DMS53 (cell line): Measurements from ENCODE around the gene GRIA1.
"Not testable (repeated sequence)": the region's sequence is repeated elsewhere in the genome, so short reads cannot be mapped to it uniquely, and the experiment has no call there.

ENCODE experiments used
- DNase-seq: peaks from one replicate; lab custom pipeline; 2025; lab: John Stamatoyannopoulos, UW

The GRIA1 gene

DNA sequence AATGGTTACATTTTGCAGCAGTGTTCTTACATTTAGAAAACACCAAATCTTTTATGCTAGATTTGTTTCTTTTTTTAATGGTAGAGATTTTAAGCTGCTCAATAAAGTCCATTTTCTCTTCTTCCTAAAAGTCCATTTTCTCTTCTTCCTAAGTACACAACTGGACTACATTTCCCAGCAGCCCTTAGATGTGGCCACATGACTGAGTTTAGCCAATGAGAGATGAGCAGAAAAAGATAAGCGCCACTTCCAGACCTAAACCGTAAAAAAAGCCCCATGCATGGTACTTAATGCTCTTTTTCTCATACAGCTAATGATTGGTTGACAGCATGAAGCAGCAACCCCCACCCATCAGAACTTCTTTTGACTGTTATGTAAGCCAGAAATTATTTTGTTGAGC lies 341.5 kb downstream of the GRIA1 start:
- peak; percentile 46 for DNase-seq

DNA sequence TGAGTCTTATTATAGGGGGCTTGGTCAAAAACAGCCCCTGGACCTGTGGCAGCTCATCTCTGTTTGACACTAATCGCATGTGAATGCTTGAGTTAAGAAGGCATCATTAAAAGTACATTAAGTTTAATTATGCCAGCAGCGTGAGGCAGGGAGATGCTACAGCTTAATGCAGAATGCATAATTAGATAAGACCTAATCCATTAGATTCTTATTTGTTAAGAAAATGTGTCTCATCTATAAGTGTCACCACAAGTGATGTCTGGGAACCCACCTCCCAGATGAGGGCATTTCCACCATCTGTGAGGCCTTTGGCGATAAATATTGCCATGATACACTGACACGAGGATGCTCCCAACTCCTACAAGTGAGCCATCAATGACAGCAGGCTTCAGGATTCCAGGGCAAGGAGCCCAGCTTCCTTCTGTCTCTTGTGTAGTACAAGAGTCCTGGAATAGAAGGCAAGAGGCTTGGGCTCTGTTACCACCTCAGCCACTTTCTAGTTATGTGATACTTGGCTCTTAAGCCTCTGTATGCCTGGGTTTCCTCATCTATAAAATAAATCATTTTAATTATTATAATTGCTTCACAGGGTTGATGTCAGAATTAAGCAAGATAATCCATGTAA lies 345.5 kb downstream of the GRIA1 start:
- no peak for DNase-seq

DNA sequence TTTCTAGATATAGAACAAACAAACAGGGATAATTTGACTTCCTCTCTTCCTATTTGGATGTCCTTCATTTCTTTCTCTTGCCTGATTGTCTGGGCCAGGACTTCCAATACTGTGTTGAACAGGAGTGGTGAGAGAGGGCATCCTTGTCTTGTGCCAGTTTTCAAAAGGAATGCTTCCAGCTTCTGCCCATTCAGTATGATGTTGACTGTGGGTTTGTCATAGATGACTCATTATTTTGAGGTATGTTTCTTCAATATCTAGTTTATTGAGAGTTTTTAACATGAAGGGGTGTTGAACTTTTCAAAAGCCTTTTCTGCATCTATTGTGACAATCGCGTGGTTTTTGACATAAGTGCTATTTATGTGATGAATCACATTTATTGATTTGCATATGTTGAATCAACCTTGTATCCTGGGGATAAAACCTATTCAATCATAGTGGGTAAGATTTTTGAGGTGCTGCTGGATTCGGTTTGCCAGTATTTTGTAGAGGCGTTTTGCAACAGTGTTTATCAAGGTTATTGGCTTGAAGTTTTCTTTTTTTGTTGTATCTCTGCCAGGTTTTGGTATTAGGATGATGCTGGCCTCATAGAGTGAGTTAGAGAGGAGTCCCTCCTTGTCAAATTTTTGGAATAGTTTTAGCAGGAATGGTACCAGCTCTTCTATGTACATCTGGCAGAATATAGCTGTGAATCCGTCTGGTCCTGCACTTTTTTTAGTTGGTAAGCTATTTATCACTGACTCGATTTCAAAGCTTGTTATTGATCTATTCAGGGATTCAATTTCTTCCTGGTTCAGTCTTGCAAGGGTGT lies 359.0 kb downstream of the GRIA1 start:
- DNase-seq, result peak; percentile 29

- DNase-seq, result no peak
Measured at GRCh38 chr5:153860195-153860886, 369.9 kb downstream of the GRIA1 start.

GRCh38 chr5:153862906-153863305 lies 372.4 kb downstream of the GRIA1 start:
- DNase-seq, result not testable (repeated sequence)
